ENCODE results near the gene CYP46A1. TPM values are rescaled to one million over a fixed set of nuclear protein-coding genes. Genes with fewer than 3 reads are reported as not detected.

Gene CYP46A1
- total RNA-seq, 4 donors from 2014 or later, result 0.13 to 4.7 (median 0.55) TPM; not detected in 1

GRCh38 chr14:99643343-99643742, 40.8 kb upstream of the CYP46A1 start:
- no peak overlapping the region for H3K4me3 ChIP-seq (ENCODE audit: low read depth, poor library complexity, severe bottlenecking)
- intact Hi-C loops (cut with DNase I; ENCODE audit: low total_unique reads), result no loop called here
- DNase-seq (ENCODE audit: low spot score in 2 of 2), result no peak
- 69% methylated on average over 6 of the region's 6 CpGs for WGBS, 2 donors
- no peak for TF ChIP-seq CTCF (IDR thresholded peaks at IDR 0.05)
- no peak for TF ChIP-seq POLR2A (IDR thresholded peaks at IDR 0.05)

- no peak for TF ChIP-seq CTCF (IDR thresholded peaks at IDR 0.05)
- TF ChIP-seq POLR2A (IDR thresholded peaks at IDR 0.05), result no peak
- intact Hi-C loops (cut with DNase I; ENCODE audit: low total_unique reads), result no loop called here
- 88 to 90% methylated on average over 11 of the region's 11 CpGs for WGBS, 2 donors
- H3K4me3 ChIP-seq (ENCODE audit: low read depth, poor library complexity, severe bottlenecking), result no peak overlapping the region
- DNase-seq (ENCODE audit: low spot score in 2 of 2), result no peak
These were observed 40.0 kb upstream of the CYP46A1 start for GRCh38 chr14:99644035-99644587.

- no peak for DNase-seq (ENCODE audit: low spot score in 2 of 2)
- 14 to 16% methylated on average over 32 to 39 of the region's 91 CpGs for WGBS, 2 donors
- TF ChIP-seq POLR2A (IDR thresholded peaks at IDR 0.05) (no peak), CTCF (IDR thresholded peaks at IDR 0.05) (no peak)
- H3K4me3 ChIP-seq (ENCODE audit: low read depth, poor library complexity, severe bottlenecking), result peak within 1 kb of the TSS; percentile 16
- intact Hi-C loops (cut with DNase I; ENCODE audit: low total_unique reads), result no loop called here
These were observed 39.2 kb upstream of the CYP46A1 start, which contains the start of gene HHIPL1 for GRCh38 chr14:99644723-99645544. TSS of gene HHIPL1 (plus strand) at chr14:99645129. CDS start at chr14:99645208, 79 bp downstream.

GRCh38 chr14:99645545-99646505, 38.3 kb upstream of the CYP46A1 start:
- intact Hi-C loops (cut with DNase I; ENCODE audit: low total_unique reads), result no loop called here
- WGBS, 2 donors, result 43 to 45% methylated on average over 29 to 31 of the region's 32 CpGs
- DNase-seq (ENCODE audit: low spot score in 2 of 2), result no peak
- TF ChIP-seq CTCF (IDR thresholded peaks at IDR 0.05), result no peak
- no peak for TF ChIP-seq POLR2A (IDR thresholded peaks at IDR 0.05)
- H3K4me3 ChIP-seq (ENCODE audit: low read depth, poor library complexity, severe bottlenecking), result no peak overlapping the region

GRCh38 chr14:99647411-99647810, 36.7 kb upstream of the CYP46A1 start:
- H3K4me3 ChIP-seq (ENCODE audit: low read depth, poor library complexity, severe bottlenecking), result no peak overlapping the region
- WGBS, 2 donors, result 83 to 86% methylated on average over 7 of the region's 7 CpGs
- TF ChIP-seq CTCF (IDR thresholded peaks at IDR 0.05) (no peak), POLR2A (IDR thresholded peaks at IDR 0.05) (no peak)
- no peak for DNase-seq (ENCODE audit: low spot score in 2 of 2)
- intact Hi-C loops (cut with DNase I; ENCODE audit: low total_unique reads), result no loop called here
